ENCODE results near the gene MILR1.
"Not testable (repeated sequence)": the region's sequence is repeated elsewhere in the genome, so short reads cannot be mapped to it uniquely, and the experiment has no call there.

Gene MILR1

DNA sequence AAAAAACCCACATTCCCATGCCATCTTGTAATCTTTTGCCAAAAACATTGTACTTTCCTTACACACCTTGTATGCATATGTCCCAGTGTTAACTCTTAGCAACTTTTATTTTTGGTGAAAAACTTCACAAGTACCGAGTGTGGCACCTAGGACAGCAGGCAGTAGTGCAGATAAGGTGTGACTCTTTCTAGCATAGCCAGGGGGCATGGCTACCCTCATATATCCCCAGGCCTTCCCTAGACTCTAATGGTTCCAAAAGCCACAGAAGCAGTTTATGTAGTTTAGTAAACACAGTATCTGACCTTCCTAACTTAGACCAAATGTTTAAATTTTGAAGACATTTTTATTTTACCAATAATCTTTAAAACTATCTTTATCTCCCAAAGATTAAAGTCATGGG is 20.5 kb upstream of the MILR1 start:
- no peak for DNase-seq

DNA sequence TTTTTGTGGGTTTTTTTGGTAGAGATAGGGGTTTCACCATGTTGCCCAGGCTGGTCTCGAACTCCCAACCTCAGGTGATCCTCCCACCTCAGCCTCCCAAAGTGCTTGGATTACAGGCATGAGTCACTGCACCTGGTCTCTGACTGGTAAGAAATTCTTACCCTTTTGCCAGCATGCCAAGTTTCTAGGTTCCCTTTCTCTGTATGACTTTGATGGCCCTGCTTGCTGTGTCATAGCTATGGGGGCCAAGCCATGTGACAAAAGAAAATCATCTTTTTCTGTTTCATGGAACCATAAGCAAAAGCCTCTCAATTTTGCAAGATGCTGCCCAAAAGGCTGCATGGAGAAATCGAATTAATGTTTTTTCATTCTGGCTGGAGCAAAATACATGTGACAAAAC is 18.9 kb upstream of the MILR1 start:
- DNase-seq, result not testable (repeated sequence)

DNA sequence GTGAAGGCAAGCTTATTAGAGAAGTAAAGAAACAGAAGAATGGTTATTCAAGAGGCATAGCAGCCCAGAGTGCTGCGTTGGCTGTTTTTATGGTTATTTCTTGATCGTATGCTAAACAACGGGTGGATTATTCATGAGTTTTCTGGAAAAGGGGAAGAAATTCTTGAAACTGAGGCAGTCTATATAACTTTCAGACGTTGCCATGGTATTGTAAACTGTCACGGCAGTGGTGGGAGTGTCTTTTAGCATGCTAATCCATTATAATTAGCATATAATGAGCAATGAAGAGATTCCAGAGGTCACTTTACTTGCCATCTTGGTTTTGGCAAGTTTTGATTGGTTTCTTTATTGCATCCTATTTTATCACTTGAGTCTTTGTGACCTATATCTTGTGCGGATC is 17.4 kb upstream of the MILR1 start:
- DNase-seq, result no peak

DNA sequence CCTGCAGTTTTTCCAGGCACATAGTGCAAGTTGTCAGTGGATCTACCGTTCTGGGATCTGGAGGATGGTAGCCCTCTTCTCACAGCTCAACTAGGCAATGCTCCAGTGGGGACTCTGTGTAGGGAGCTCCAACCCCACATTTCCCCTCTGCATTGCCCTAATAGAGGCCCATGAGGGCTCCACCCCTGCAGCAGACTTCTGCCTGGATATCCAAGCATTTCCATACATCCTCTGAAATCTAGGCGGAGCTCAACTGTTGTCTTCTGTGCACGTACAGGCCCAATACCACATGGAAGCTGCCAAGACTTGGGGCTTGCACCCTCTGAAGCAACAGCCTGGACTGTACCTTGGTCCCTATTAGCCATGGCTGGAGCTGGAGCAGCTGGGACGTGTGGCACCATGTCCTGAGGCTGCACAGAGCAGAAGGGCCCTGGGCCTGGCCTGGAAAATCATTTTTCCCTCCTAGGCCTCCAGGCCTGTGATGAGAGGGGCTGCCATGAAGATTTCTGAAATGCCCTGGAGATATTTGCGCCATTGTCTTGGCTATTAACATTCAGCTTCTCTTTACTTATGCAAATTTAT is 10.9 kb upstream of the MILR1 start:
- no peak for DNase-seq

DNA sequence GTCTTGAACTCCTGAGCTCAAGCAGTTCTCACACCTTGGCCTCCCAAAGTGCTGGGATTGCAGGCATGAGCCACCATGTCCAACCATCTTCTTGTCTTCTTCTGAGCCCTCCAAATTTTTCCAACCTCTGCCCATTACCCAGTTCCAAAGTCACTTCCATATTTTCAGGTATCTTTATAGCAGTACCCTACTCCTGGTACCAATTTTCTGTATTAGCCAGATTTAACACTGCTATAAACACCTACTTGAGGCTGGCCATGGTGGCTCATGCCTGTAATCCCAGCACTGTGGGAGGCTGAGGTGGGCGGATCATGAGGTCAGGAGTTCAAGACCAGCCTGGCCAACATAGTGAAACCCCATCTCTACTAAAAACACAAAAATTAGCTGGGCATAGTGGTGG is 9.4 kb upstream of the MILR1 start:
- not testable (repeated sequence) for DNase-seq

DNA sequence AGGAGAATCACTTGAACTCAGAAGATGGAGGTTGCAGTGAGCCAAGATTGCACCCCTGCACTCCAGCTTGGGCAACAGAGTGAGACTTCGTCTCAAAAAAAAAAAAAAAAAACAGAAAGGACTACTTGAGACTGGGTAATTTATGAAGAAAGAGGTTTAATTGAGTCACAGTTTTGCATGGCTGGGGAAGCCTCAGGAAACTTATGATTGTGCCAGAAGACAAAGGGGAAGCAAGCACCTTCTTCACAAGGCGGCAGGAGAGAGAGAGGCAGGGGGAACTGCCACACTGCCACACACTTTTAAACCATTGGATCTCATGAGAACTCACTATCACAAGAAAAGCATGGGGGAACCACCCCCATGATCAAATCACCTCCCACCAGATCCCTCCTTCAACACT is 9.0 kb upstream of the MILR1 start:
- no peak for DNase-seq

DNA sequence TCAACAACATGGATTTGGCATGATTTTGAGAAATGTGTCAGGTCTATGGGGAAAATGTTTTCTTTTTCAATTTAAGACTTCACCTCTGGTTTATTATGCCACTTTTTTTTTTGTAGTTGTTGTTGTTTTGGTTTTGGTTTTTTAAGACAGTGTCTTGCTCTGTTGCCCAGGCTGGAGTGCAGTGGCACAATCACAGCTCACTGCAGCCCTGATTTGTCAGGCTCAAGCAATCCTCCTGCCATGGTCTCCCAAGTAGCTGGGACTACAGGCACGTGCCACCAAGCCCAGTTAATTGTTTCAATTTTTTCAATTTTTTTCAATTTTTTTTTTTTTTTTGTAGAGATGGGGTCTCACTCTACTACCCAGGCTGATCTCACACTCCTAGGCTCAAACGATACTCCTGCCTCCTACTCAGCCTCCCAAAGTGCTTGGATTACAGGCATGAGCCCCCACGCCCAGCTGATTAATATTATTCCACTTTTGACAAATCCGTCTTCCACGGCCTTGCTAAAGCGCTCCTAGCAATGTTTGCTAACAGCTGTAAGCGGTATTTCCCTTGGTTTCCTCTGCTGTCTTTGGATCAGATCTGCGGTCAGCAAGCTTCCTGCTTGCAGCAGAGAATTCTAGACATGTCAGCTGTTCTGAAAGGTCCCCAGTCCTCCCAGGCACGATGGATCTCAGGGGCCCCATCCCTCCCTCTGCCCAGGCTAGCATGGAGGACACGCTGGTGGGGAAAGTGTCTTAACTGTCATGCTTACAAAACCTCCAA is 7.0 kb upstream of the MILR1 start:
- DNase-seq, result no peak

DNA sequence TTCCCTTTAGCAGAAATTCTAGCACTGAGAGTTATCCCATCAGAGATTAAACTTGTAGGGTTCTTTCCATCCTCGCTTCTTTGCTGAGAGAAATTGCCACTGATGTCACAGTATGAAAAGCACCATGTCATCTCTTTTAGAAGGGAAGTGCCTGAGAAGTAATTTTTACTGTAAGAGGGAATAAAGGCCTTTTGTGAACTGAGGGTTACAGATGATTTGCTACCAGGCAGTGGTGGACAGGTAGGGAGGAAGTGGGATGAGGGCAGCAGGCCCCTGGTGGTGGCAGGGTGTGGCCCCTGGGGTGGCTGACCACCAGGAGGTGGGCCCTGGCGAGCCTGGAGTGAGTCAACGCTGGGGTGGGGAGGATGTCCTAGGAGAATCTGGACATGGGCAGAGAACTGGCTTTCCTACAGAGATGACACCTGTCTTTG is 6.4 kb upstream of the MILR1 start:
- no peak for DNase-seq

DNA sequence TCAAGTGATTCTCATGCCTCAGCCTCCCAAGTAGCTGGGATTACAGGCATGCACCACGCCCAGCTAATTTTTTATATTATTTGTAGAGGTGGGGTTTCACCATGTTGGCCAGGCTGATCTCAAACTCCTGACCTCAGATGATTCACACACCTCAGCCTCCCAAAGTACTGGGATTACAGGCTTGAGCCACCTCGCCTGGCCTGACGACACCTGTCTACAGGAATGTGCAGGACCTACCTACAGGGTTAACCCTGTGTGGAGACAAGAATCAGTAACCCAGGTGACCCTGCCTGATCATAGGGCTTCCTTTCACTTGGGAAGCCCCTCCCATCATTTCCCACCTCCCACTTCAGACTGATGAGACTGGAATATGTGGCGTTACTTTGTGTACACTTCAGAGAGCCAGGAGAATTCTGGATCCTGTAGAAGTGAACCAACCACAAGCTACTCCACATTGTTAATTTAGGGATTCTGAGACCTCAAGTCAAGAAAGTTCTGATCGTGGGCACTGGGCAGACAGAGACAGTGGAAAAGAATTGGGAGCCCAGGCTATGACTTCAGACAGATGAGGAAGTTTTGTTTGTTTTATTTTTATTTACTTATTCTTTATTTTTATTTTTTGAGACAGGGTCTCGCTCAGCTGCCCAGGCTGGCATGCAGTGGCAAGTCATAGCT is 5.7 kb upstream of the MILR1 start:
- DNase-seq, result no peak

DNA sequence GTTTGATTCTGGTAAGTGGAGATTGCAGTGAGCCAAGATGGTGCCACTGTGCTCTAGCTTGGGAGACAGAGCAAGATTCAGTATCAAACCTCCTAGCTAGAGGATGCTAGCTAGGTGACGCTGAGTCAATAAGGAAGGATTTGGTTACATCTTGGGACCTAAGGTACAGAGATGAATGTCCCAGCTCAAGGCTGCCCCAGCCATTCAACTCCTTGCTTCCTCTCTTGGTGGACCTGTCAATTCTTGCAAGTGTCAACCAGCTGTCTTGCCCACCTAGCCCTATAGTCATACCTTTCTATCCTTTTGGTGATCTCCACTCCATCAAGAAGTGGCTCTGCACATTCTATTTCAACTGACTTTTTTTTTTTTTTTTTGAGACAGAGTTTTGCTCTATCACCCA is 1.4 kb upstream of the MILR1 start:
- DNase-seq, result no peak

DNA sequence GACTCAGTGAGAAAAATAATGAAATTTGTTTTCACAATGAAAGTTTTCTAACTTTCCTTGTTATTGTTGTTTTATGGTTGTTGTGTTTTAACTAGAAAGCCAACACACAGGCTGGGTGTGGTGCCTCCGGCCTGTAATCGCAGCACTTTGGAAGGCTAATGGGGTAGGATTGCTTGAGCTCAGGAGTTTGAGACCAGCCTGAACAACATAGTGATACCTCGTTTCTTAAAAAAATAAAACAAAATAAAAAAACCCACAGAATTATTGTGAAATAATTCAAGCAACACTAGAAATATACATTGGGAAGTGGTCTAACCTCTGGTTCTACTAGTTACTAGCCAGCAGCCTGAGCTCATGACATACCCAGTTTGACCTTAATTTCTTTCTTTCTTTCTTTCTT is 630 bp downstream of the MILR1 start:
- DNase-seq, result no peak

DNA sequence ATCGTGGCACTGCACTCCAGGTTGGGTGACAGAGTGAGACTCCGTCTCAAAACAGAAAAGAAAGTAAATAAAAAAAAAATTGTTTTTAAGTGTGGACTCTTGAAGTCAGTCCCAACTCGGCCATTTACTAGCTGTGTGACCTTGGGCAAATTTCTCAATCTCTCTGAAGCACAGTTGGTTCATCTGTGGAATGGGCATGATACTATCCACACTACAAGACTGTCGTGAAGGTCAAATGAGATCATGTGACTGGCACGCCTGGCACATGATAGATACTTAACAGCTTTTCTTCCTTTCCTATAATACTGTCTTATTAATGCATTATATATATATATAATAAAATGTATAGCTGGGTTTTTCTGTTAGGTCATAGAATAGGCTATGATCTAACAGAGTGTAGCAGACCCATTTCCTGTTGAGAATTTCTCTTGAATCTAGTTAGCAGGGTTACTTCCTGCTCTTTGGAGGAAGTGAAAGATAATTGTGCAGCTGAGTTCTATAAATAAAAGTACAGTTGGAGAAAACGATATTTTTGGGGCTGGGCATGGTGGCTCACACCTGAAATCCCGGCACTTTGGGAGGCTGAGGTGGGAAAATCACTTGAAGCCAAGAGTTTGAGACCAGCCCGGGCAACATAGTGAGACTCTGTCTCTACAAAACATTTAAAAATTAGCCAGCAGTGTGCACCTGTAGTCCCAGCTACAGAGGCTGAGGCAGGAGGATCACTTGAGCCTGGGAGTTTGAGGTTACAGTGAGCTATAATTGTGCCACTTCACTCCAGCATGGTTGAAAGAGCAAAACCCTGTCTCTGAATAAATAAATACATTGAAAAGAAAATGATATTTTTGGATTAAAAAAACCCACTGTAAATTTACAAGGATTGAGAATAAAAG is 7.3 kb downstream of the MILR1 start:
- no peak for DNase-seq

DNA sequence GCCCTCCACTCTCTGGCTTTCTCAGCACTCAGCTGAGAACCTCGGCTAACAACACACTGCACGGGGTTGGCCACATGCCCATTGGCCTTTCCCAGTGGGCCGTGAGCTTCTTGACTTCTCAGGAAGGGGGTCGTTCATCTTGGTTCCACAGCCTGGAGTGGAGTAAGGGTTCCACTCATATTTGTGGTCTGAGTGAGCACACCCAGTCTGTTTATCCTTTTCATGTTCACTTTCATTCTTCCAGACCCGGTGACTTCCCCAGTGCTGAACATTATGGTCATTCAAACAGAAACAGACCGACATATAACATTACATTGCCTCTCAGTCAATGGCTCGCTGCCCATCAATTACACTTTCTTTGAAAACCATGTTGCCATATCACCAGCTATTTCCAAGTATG is 8.2 kb downstream of the MILR1 start:
- no peak for DNase-seq

DNA sequence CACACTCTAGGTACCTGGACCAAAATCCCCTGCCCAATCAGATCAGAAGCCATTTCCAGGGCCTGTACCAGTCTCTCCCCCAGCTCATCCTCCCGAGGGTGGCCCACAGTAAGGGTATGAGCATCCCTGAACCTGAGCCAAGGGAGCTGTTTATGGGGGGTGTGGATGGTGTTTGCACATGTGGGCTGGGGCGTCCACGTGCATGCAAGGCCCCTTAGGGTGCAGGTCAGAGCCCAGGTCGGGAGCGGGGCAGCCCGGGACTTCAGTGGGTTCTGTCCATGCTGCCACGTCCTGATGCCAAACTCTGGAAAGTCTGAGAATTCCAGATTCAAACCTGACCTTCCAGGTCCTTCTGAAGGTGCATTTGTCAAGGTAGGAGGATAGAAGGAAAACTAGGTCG is 9.8 kb downstream of the MILR1 start:
- no peak for DNase-seq

DNA sequence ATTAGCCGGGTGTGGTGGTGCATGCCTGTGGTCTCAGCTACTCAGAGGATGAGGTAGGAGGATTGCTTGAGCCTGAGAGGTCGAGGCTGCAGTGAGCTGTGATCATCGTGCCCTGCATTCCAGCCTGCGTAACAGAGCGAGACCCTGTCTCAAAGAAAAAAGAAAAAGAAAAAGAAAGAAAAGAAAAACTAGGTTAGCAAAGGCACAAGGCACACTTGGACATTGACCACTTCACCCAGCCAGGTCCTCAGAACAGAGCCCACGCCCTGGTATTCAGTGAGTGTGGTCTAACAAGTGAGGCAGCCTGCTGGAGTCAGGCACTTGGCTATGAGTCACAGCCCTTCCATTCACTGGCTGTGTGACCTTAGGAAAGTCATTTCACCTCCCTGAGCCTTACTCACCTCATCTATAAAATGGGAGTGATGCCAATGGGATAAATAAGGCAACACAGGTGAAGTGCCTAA is 10.4 kb downstream of the MILR1 start:
- DNase-seq, result no peak

DNA sequence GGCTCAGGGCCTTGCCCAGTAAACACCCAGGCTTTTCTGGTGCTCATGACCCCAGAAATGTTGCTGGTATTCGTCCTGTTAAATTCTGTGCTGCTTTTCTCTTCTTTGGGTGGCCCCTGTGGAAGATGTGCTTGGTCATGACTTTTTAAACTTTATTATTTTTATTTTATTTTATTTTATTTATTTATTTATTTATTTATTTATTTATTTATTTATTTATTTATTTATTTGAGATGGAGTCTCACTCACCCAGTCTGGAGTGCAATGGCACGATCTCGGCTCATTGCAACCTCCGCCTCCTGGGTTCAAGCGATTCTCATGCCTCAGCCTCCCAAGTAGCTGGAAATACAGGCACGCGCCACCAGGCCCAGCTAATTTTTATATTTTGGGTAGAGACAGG is 10.9 kb downstream of the MILR1 start:
- not testable (repeated sequence) for DNase-seq

DNA sequence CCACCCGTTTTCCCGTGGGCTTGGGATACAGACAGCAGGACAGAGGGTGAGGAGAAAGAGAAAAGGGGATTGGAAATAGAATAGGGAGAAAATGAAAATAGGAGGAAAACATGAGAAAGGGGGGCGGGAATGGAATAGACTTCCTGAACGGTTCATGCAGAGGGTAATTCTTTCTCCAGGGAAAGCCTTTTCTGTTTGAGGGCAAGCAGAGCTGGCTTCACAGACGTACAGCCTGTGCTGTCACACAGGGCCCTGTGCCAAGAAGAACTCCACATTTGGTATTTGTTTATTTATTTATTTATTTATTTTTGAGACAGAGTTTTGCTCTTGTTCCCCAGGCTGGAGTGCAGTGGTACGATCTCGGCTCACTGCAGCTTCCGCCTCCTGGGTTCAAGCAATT is 12.0 kb downstream of the MILR1 start:
- DNase-seq, result no peak

DNA sequence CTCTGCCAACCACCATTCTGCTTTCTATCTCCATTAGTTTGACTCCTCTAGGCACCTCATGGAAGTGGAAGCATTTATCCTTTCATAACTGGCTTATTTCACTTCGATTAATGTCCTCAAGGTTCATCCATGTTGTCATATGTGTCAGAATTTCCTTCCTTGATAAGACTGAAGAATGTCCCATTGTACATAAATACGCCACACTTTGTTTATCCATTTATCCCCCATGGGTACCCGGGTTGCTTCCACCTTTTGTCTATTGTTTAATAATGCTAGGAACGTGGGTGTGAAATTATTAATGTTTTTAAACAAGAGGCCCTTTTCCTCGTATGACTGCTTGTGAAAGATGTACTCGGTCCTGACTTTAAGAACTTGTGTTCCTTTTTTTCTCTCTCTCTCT is 12.9 kb downstream of the MILR1 start:
- no peak for DNase-seq

DNA sequence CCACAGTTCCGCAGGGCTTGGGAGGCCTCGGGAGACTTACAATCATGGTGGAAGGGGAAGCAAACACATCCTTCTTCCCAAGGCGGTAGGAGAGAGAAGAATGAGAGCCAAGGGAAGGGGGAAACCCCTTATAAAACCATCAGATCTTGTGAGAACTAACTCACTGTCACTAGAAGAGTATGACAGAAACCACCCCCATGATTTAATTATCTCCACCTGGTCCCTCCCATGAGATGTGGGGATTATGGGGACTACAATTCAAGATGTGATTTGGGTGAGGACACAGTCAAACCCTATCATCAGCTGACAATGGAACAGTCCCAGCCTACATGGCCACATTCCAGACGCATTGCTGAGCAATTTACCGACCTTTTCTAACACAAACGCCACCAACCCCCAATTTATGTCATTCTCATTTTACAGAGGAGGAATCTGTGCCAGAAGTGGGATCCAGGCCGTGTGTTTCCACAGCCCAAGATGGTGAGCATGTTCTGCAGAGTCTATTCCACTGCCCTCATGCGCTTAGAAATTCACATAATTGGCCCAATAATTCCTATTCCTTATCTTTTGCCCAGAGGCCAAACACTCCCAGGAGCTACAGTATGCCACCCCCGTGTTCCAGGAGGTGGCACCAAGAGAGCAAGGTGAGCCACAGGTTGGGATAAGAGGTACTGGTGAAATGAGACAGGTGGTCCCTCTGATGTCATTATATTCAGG is 17.3 kb downstream of the MILR1 start:
- DNase-seq, result no peak

DNA sequence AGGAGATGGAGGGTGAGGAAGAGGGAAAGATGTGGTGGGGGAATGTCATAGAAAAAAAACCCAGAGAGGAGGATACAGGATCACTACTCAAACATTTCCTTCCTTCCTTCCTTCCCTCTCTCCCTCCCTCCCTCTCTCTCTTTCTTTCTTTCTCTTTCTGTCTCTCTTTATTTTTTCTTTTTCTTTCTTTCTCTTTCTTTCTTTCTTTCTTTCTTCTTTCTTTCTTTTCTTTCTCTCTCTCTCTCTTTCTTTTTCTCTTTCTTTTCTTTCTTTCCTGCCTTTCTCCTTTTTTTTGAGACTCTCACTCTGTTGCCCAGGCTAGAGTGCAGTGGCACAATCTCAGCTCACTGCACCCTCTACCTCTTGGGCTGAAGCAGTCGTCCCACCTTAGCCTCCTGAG is 17.9 kb downstream of the MILR1 start:
- DNase-seq, result not testable (repeated sequence)

DNA sequence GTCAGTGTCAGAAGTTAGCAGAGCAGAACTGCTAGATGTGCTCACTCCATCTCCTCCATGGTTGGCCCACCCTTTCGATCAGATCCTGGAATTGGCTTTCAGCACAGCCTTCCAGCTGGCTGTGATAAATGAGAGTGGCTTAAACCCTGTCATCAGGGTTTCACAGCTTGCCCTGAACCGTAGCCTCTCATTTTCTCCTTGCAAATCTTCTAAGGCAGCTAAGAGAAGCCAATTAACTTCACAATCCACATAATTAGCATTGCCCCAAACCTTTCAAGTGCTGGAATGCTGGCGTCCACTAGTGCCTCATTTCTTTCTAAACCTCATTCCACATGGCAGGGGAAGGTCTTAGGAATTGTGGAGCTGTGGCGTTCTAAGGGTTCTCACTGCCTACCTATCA is 21.7 kb downstream of the MILR1 start:
- no peak for DNase-seq

DNA sequence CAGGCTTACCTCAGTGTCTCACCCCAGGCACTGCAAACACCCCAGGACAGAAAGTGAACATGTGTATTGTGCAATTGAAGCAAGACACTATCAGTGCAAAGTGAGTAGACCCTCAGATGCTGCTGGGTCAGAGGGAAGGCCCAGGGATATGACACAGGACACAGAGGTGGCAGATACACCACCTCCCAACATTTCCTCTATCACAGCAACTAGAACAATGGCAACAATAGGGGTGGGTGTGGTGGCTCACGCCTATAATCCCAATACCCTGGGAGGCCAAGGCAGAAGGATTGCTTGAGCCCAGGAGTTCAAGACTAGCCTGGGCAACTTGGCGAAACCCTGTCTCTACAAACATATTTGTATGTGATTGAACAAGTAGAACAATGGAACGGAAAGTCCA is 22.5 kb downstream of the MILR1 start:
- DNase-seq, result no peak

DNA sequence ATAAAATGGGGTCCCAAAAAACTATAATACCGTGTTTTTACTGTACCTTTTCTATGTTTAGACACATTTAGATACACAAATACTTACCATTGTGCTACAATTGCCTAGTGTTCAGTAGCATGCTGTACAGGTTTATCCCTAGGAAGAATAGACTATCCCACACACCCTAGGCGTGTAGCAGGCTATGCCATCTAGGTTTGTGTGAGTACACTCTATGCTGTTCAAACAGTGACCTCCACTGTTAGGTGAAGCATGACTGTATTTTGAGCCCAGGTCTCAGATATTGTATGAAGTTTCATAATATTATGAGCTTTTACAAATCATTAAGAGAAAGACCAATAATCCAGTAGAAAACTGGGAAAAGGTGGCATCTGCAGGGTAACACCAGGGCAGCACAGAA is 23.6 kb downstream of the MILR1 start:
- no peak for DNase-seq

Data from NCI-H187 (cell line).